Measurements from ENCODE around the gene GRAMD2B. TPM values are rescaled to one million over a fixed set of nuclear protein-coding genes. Genes with fewer than 3 reads are reported as not detected.

Gene GRAMD2B
- total and polyA plus RNA-seq, 2 donors: 14.8 to 38.4 TPM

DNA sequence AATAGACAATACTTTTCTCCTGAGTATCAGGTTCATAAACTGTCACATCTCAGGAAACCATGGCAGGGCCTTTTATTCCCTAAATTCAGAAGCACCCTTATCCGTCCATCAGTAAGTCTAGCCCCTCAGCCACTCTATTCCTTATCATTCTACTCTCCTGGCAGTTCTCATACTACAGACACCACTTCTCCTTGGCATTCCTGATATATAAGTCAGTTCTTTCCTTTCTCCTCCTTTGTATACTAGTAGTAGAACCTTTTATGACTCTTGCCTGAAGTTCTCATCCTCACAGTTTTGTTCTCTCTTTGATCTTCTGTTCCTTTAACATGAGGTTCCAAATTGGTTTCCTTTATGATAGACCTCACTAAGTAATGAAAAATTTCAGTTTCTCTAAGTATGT, 29.3 kb downstream of the GRAMD2B start:
- Histone ChIP-seq H3K36me3 (ENCODE audit: control insufficient read depth in 2 of 2, insufficient read depth in 2 of 2, low read length in 1 of 2) (peaks cover 0 to 3% of the 10 kb centered on the region in 2 donors), H3K27me3 (ENCODE audit: control insufficient read depth in 2 of 2, insufficient read depth in 1 of 2, low read length in 1 of 2) (no peaks in the 10 kb centered on the region), H3K4me3 (ENCODE audit: low read length in 2 of 2) (no peak overlapping the region), H3K4me1 (ENCODE audit: control insufficient read depth in 2 of 2, insufficient read depth in 2 of 2, low read length in 2 of 2) (peaks cover 24 to 44% of the 10 kb centered on the region in 2 donors), H3K9me3 (ENCODE audit: control insufficient read depth in 2 of 2, insufficient read depth in 1 of 2, low read length in 1 of 2) (no peaks in the 10 kb centered on the region), H3K27ac (ENCODE audit: low read depth in 1 of 2, low read length in 1 of 2) (no peak overlapping the region)
- WGBS: 96% methylated on average over 1 of the region's 1 CpG
- no peak for DNase-seq (ENCODE audit: low read depth in 6 of 9, low spot score in 9 of 9)

DNA sequence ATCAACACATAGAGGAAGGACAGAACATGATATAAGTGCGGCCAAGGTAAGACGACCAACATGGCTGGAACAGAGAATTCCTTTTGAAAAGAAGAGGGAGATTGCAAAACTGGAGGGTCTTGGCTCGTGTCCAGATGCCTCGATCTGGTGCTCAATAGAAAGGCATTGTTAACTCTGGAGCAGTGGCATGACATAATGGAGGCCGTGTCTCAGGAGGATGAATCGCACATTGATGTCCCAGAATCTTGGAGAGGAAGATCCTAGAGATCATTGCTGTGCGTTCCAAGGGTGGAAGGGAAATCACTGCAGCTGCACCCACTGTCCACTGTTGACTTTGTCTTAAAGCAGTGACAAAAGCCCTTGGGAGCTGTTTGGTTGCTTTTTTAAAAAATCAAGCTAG, 30.9 kb downstream of the GRAMD2B start:
- 98% methylated on average over 7 of the region's 7 CpGs for WGBS
- no peak for DNase-seq (ENCODE audit: low read depth in 6 of 9, low spot score in 9 of 9)
- H3K27me3 ChIP-seq (ENCODE audit: control insufficient read depth in 2 of 2, insufficient read depth in 1 of 2, low read length in 1 of 2): no peaks in the 10 kb centered on the region

DNA sequence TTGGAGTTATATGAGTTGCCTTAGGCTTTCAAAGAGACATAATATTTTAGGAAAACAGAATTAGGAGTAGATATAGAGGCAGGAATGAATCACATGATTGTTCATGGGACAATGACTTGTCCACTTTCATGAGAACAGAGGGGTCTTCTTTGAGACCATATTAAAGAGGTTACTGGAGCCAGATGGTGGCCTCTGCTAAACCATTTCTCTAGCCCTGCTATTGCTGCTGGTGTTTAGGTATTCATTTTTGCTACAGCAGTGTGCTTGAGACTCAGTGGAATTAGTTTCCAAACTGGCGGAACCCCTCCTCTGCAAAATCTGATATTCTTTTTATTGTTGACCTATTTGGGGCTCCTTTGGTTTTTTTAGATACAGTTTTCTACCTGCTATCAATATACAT, 31.3 kb downstream of the GRAMD2B start:
- Histone ChIP-seq H3K36me3 (ENCODE audit: control insufficient read depth in 2 of 2, insufficient read depth in 2 of 2, low read length in 1 of 2) (peaks cover 0 to 3% of the 10 kb centered on the region in 2 donors), H3K27ac (ENCODE audit: low read depth in 1 of 2, low read length in 1 of 2) (no peak overlapping the region), H3K4me3 (ENCODE audit: low read length in 2 of 2) (no peak overlapping the region), H3K9me3 (ENCODE audit: control insufficient read depth in 2 of 2, insufficient read depth in 1 of 2, low read length in 1 of 2) (no peaks in the 10 kb centered on the region), H3K4me1 (ENCODE audit: control insufficient read depth in 2 of 2, insufficient read depth in 2 of 2, low read length in 2 of 2) (peaks cover 17 to 32% of the 10 kb centered on the region in 2 donors), H3K27me3 (ENCODE audit: control insufficient read depth in 2 of 2, insufficient read depth in 1 of 2, low read length in 1 of 2) (no peaks in the 10 kb centered on the region)
- DNase-seq (ENCODE audit: low read depth in 6 of 9, low spot score in 9 of 9): no peak
- WGBS: 96% methylated on average over 1 of the region's 1 CpG

More for the DNA sequence above, 30.9 kb downstream of the GRAMD2B start:
- H3K4me3 ChIP-seq (ENCODE audit: low read length in 2 of 2): no peak overlapping the region
- peaks cover 17 to 33% of the 10 kb centered on the region in 2 donors for H3K4me1 ChIP-seq (ENCODE audit: control insufficient read depth in 2 of 2, insufficient read depth in 2 of 2, low read length in 2 of 2)
- H3K27ac ChIP-seq (ENCODE audit: low read depth in 1 of 2, low read length in 1 of 2): no peak overlapping the region
- H3K9me3 ChIP-seq (ENCODE audit: control insufficient read depth in 2 of 2, insufficient read depth in 1 of 2, low read length in 1 of 2): no peaks in the 10 kb centered on the region
- H3K36me3 ChIP-seq (ENCODE audit: control insufficient read depth in 2 of 2, insufficient read depth in 2 of 2, low read length in 1 of 2): peaks cover 0 to 3% of the 10 kb centered on the region in 2 donors

DNA sequence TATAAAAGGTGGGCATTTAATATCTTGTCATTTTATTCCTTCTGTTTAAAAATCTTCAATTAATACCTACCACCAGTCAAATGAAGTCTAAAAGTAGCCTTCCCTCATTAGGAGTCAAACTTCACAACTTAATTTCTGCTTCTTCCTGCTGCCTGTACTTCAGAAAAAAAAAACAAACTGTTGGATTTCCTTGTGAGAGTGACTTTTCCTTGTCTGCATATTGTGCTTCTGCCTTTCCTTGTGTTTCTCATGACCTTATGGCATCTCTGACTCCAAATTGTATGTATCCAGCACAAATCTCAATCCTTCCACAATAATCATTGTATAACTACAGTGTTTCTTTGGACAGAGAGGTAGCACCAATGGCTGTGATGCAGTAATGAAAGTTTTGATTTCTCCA, 32.1 kb downstream of the GRAMD2B start:
- Histone ChIP-seq H3K4me1 (ENCODE audit: control insufficient read depth in 2 of 2, insufficient read depth in 2 of 2, low read length in 2 of 2) (peaks cover 12 to 27% of the 10 kb centered on the region in 2 donors), H3K27ac (ENCODE audit: low read depth in 1 of 2, low read length in 1 of 2) (no peak overlapping the region), H3K36me3 (ENCODE audit: control insufficient read depth in 2 of 2, insufficient read depth in 2 of 2, low read length in 1 of 2) (peaks cover 0 to 3% of the 10 kb centered on the region in 2 donors), H3K27me3 (ENCODE audit: control insufficient read depth in 2 of 2, insufficient read depth in 1 of 2, low read length in 1 of 2) (no peaks in the 10 kb centered on the region), H3K4me3 (ENCODE audit: low read length in 2 of 2) (no peak overlapping the region), H3K9me3 (ENCODE audit: control insufficient read depth in 2 of 2, insufficient read depth in 1 of 2, low read length in 1 of 2) (no peaks in the 10 kb centered on the region)
- no peak for DNase-seq (ENCODE audit: low read depth in 6 of 9, low spot score in 9 of 9)

DNA sequence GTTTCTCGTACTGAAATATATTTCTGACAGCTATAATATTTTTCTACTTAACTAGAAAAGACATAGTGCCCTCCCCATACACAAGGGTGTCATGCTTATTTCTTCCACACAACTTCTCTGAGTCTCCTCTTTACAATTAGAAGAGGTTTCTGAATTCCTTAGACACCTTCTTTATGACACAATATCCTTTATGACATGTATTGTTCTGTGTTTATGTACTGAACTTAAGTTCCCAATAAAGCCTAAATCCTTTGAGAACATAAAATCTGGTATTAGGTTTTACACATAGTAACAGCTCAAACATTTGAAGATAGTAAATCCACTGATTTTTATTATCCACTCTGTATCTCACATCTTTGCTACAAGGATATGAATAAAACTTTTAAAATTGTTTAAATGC, 32.5 kb downstream of the GRAMD2B start:
- peaks cover 9 to 22% of the 10 kb centered on the region in 2 donors for H3K4me1 ChIP-seq (ENCODE audit: control insufficient read depth in 2 of 2, insufficient read depth in 2 of 2, low read length in 2 of 2)
- WGBS: 98% methylated on average over 1 of the region's 1 CpG
- H3K36me3 ChIP-seq (ENCODE audit: control insufficient read depth in 2 of 2, insufficient read depth in 2 of 2, low read length in 1 of 2): peaks cover 0 to 3% of the 10 kb centered on the region in 2 donors
- no peak overlapping the region for H3K27ac ChIP-seq (ENCODE audit: low read depth in 1 of 2, low read length in 1 of 2)
- no peaks in the 10 kb centered on the region for H3K27me3 ChIP-seq (ENCODE audit: control insufficient read depth in 2 of 2, insufficient read depth in 1 of 2, low read length in 1 of 2)
- DNase-seq (ENCODE audit: low read depth in 6 of 9, low spot score in 9 of 9): no peak
- no peak overlapping the region for H3K4me3 ChIP-seq (ENCODE audit: low read length in 2 of 2)
- no peaks in the 10 kb centered on the region for H3K9me3 ChIP-seq (ENCODE audit: control insufficient read depth in 2 of 2, insufficient read depth in 1 of 2, low read length in 1 of 2)

DNA sequence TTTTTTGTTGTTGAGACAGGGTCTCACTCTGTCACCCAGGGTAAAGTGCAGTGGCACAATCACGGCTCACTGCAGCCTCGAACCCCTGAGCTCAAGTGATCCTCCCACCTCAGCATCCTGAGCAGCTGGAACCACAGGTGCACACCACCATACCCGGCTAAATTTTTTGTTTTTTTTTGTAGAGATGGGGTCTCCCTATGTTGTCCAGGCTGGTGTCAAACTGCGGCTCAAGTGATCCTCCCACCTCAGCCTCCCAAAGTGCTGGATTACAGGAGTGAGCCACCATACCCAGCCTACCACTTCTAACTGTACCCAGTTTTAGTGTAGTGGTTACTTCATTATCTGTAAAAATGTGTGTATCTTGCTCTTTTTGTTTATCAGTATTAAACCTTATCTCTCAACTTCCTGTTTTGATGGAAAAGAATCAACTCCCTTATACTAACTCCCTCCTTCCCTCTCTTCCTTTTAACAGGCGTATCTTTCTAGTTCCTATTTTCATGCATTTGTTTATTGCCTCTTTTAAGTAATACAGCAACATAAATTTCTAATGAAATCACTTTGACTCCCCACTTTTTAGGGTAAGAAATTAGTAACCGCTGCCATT, 33.1 kb downstream of the GRAMD2B start:
- Histone ChIP-seq H3K9me3 (ENCODE audit: control insufficient read depth in 2 of 2, insufficient read depth in 1 of 2, low read length in 1 of 2) (no peaks in the 10 kb centered on the region), H3K27me3 (ENCODE audit: control insufficient read depth in 2 of 2, insufficient read depth in 1 of 2, low read length in 1 of 2) (no peaks in the 10 kb centered on the region), H3K4me1 (ENCODE audit: control insufficient read depth in 2 of 2, insufficient read depth in 2 of 2, low read length in 2 of 2) (peaks cover 4 to 16% of the 10 kb centered on the region in 2 donors), H3K27ac (ENCODE audit: low read depth in 1 of 2, low read length in 1 of 2) (no peak overlapping the region), H3K36me3 (ENCODE audit: control insufficient read depth in 2 of 2, insufficient read depth in 2 of 2, low read length in 1 of 2) (peaks cover 0 to 3% of the 10 kb centered on the region in 2 donors), H3K4me3 (ENCODE audit: low read length in 2 of 2) (no peak overlapping the region)
- DNase-seq (ENCODE audit: low read depth in 6 of 9, low spot score in 9 of 9): no peak
- WGBS: 97% methylated on average over 6 of the region's 6 CpGs

DNA sequence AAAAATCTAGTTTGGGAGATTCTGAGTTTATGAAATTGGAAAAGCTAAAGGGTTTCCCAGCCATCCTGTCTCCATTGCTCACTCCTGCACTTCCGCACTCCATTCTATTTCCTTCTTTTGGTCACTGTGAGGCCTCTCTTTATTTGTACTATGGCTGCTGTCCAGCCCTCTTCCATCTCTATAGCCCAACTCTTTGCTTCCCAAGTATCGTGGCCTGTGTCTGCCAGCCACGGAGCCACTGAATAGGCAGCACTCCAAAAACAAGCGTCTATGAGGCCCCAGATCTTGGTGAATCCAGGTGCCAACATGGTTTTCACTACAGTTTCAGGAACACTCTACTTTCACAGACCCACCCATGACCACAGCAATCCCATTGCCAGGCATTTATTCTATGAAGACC, 37.2 kb downstream of the GRAMD2B start:
- H3K4me1 ChIP-seq (ENCODE audit: control insufficient read depth in 2 of 2, insufficient read depth in 2 of 2, low read length in 2 of 2): peaks cover 4 to 28% of the 10 kb centered on the region in 2 donors
- H3K4me3 ChIP-seq (ENCODE audit: low read length in 2 of 2): no peak overlapping the region
- no peak for DNase-seq (ENCODE audit: low read depth in 6 of 9, low spot score in 9 of 9)
- H3K36me3 ChIP-seq (ENCODE audit: control insufficient read depth in 2 of 2, insufficient read depth in 2 of 2, low read length in 1 of 2): peaks cover 0 to 3% of the 10 kb centered on the region in 2 donors
- H3K9me3 ChIP-seq (ENCODE audit: control insufficient read depth in 2 of 2, insufficient read depth in 1 of 2, low read length in 1 of 2): no peaks in the 10 kb centered on the region
- no peaks in the 10 kb centered on the region for H3K27me3 ChIP-seq (ENCODE audit: control insufficient read depth in 2 of 2, insufficient read depth in 1 of 2, low read length in 1 of 2)
- 96% methylated on average over 4 of the region's 4 CpGs for WGBS
- peak overlapping the region; percentile 26 to 32 for H3K27ac ChIP-seq (ENCODE audit: low read depth in 1 of 2, low read length in 1 of 2)

DNA sequence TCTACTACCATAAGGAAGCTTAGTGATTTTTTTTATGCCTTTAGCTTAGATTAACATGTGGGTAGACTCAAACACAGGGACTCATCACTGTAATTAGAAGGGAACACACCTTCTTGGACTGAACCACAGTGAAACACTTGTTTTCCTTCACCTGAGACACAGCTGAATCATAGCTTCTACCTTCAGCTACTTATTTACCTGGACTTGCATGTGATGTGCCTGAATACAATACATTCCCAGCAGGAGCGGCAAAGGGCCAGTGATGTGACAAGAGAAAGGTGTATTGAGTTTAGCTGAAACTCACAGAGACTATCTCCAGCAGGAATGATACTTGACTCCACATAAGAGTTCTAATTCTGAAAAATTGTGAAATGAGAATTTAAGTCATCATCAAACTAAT, 37.8 kb downstream of the GRAMD2B start:
- H3K9me3 ChIP-seq (ENCODE audit: control insufficient read depth in 2 of 2, insufficient read depth in 1 of 2, low read length in 1 of 2): no peaks in the 10 kb centered on the region
- no peak overlapping the region for H3K4me3 ChIP-seq (ENCODE audit: low read length in 2 of 2)
- H3K36me3 ChIP-seq (ENCODE audit: control insufficient read depth in 2 of 2, insufficient read depth in 2 of 2, low read length in 1 of 2): peaks cover 0 to 3% of the 10 kb centered on the region in 2 donors
- 94% methylated on average over 1 of the region's 1 CpG for WGBS
- peak overlapping the region in 1 of 2 donors; percentile 32 for H3K27ac ChIP-seq (ENCODE audit: low read depth in 1 of 2, low read length in 1 of 2)
- peaks cover 4 to 31% of the 10 kb centered on the region in 2 donors for H3K4me1 ChIP-seq (ENCODE audit: control insufficient read depth in 2 of 2, insufficient read depth in 2 of 2, low read length in 2 of 2)
- no peaks in the 10 kb centered on the region for H3K27me3 ChIP-seq (ENCODE audit: control insufficient read depth in 2 of 2, insufficient read depth in 1 of 2, low read length in 1 of 2)
- no peak for DNase-seq (ENCODE audit: low read depth in 6 of 9, low spot score in 9 of 9)

DNA sequence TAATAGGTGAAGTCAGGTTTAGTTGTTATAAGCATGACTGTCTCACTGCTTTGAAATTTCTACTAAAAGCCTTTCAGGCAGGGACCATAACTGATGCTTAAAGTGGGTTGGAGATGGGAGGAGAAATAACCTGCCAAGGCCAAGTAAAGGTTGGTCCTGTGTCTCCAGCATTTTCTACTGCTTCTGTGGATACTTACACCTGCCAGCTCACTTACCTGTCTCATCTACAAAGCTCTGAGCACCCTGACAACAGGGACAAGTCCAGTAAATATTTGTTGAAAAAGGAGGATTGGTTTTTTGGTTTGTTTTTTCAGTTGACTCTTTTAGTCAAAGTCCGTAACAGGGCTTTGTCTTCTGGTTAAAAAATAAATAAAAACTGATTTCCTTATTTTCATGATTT, 38.6 kb downstream of the GRAMD2B start:
- Histone ChIP-seq H3K27ac (ENCODE audit: low read depth in 1 of 2, low read length in 1 of 2) (peak overlapping the region in 1 of 2 donors; percentile 47), H3K27me3 (ENCODE audit: control insufficient read depth in 2 of 2, insufficient read depth in 1 of 2, low read length in 1 of 2) (no peaks in the 10 kb centered on the region), H3K4me1 (ENCODE audit: control insufficient read depth in 2 of 2, insufficient read depth in 2 of 2, low read length in 2 of 2) (peaks cover 4 to 27% of the 10 kb centered on the region in 2 donors), H3K36me3 (ENCODE audit: control insufficient read depth in 2 of 2, insufficient read depth in 2 of 2, low read length in 1 of 2) (peaks cover 0 to 2% of the 10 kb centered on the region in 2 donors), H3K9me3 (ENCODE audit: control insufficient read depth in 2 of 2, insufficient read depth in 1 of 2, low read length in 1 of 2) (no peaks in the 10 kb centered on the region), H3K4me3 (ENCODE audit: low read length in 2 of 2) (no peak overlapping the region)
- WGBS: 88% methylated on average over 1 of the region's 1 CpG
- DNase-seq (ENCODE audit: low read depth in 6 of 9, low spot score in 9 of 9): no peak
